OCI-LY1 (cell line): Measurements from ENCODE around the gene PLEKHA6.

Experiments
- H2AFZ ChIP-seq: fragments of 200-600 bp; sonication (generic), shearing (Covaris generic); 2 replicates; pipeline ENCODE4 v1.6.0; 2014; ENCODE audit warnings: antibody characterized with exemption, mild to moderate bottlenecking, low read length
- H3F3A ChIP-seq: fragments of 200-600 bp; sonication (generic), shearing (Covaris generic); 2 replicates; pipeline ENCODE4 v1.6.0; 2014; ENCODE audit warnings: mild to moderate bottlenecking, antibody characterized with exemption, low read length, moderate library complexity; ENCODE audit not compliant: insufficient read depth
- H3K27ac ChIP-seq: fragments of 200-600 bp; sonication (generic); 2 replicates; pipeline ENCODE4 v1.5.1; 2014; ENCODE audit warnings: low read length, mixed run types, mild to moderate bottlenecking, low read depth; ENCODE audit not compliant: poor library complexity, severe bottlenecking
- H3K27me3 ChIP-seq: fragments of 200-600 bp; sonication (generic); 2 replicates; pipeline ENCODE4 v1.6.0; 2014; ENCODE audit warnings: antibody characterized with exemption, mild to moderate bottlenecking, low read length, moderate library complexity; ENCODE audit not compliant: insufficient read depth
- H3K36me3 ChIP-seq: fragments of 200-600 bp; sonication (generic); 2 replicates; pipeline ENCODE4 v1.6.1; 2014; ENCODE audit warnings: mild to moderate bottlenecking, antibody characterized with exemption, low read length, moderate library complexity, mixed read lengths; ENCODE audit not compliant: insufficient read depth
- H3K4me1 ChIP-seq: fragments of 200-600 bp; sonication (generic); 2 replicates; pipeline ENCODE4 v1.5.1; 2014; ENCODE audit warnings: mild to moderate bottlenecking, low read length, moderate library complexity; ENCODE audit not compliant: insufficient read depth, severe bottlenecking
- H3K4me2 ChIP-seq: fragments of 200-600 bp; sonication (generic), shearing (Covaris generic); 2 replicates; pipeline ENCODE4 v1.6.1; 2014; ENCODE audit warnings: low read length
- H3K4me3 ChIP-seq: fragments of 200-600 bp; sonication (generic); 2 replicates; pipeline ENCODE4 v1.5.1; 2014; ENCODE audit warnings: low read length, low read depth, mild to moderate bottlenecking, mixed read lengths; ENCODE audit not compliant: poor library complexity, severe bottlenecking
- H3K79me2 ChIP-seq: fragments of 200-600 bp; shearing (Covaris generic); 2 replicates; pipeline ENCODE4 v1.6.1; 2016; ENCODE audit warnings: mixed run types, low read length, mixed read lengths; ENCODE audit not compliant: insufficient read depth
- H3K9ac ChIP-seq: fragments of 200-600 bp; sonication (generic), shearing (Covaris generic); 2 replicates; pipeline ENCODE4 v1.6.1; 2014; ENCODE audit warnings: mild to moderate bottlenecking, low read length, mixed read lengths
- H3K9me2 ChIP-seq: fragments of 200-600 bp; sonication (generic), shearing (Covaris generic); 2 replicates; pipeline ENCODE4 v1.6.1; 2014; ENCODE audit warnings: low read depth, mild to moderate bottlenecking, low read length, mixed read lengths
- H3K9me3 ChIP-seq: fragments of 200-600 bp; shearing (Covaris generic); 2 replicates; pipeline ENCODE4 v1.6.1; 2014; ENCODE audit warnings: low read length, mixed read lengths
- H4K20me1 ChIP-seq: fragments of 200-600 bp; sonication (generic), shearing (Covaris generic); 2 replicates; pipeline ENCODE4 v1.6.0; 2016; ENCODE audit warnings: mild to moderate bottlenecking, low read length; ENCODE audit not compliant: insufficient read depth
- CTCF ChIP-seq: fragments of 200-600 bp; sonication (generic), shearing (Covaris generic); IDR thresholded peaks from 2 replicates; pipeline ENCODE4 v1.5.1; 2017; ENCODE audit warnings: mild to moderate bottlenecking, antibody characterized with exemption, low read length, moderate library complexity, mixed read lengths
- EZH2 ChIP-seq: fragments of 200-600 bp; sonication (generic), shearing (Covaris generic); IDR thresholded peaks from 2 replicates; pipeline ENCODE4 v1.8.0; 2017; ENCODE audit warnings: borderline replicate concordance, mixed run types, mild to moderate bottlenecking, antibody characterized with exemption, low read length, moderate library complexity, mixed read lengths

PLEKHA6 gene

GRCh38 chr1:204385727-204386126 is 26.0 kb upstream of the PLEKHA6 start:
- Histone ChIP-seq H3K36me3 (no peaks in the 10 kb centered on the region), H2AFZ (no peak overlapping the region), H3K27ac (no peak overlapping the region), H3F3A (no peaks in the 10 kb centered on the region), H3K27me3 (0 out of 2 replicates have a peak, but pooled peaks cover 3% of the 10 kb centered on the region), H3K9me3 (no peaks in the 10 kb centered on the region), H3K9ac (no peak overlapping the region), H4K20me1 (no peaks in the 10 kb centered on the region), H3K4me1 (no peaks in the 10 kb centered on the region), H3K4me2 (no peak overlapping the region), H3K4me3 (no peak overlapping the region), H3K9me2 (no peaks in the 10 kb centered on the region), H3K79me2 (no peaks in the 10 kb centered on the region)
- no peak for TF ChIP-seq EZH2
- no peak for TF ChIP-seq CTCF

GRCh38 chr1:204384636-204385352 is 25.1 kb upstream of the PLEKHA6 start:
- H2AFZ ChIP-seq: no peak overlapping the region

GRCh38 chr1:204383163-204383904 is 23.6 kb upstream of the PLEKHA6 start:
- no peak overlapping the region for H3K4me3 ChIP-seq
- H3K4me2 ChIP-seq: no peak overlapping the region
- TF ChIP-seq CTCF (peak; percentile 30; the same call in 1 of the 2 replicates), EZH2 (no peak)
- no peaks in the 10 kb centered on the region for H3K79me2 ChIP-seq
- H3K4me1 ChIP-seq: no peaks in the 10 kb centered on the region
- H3K27ac ChIP-seq: no peak overlapping the region
- H3K27me3 ChIP-seq: peaks cover 3% of the 10 kb centered on the region; the same call in 1 of the 2 replicates
- H3F3A ChIP-seq: no peaks in the 10 kb centered on the region
- no peak overlapping the region for H3K9ac ChIP-seq
- H2AFZ ChIP-seq: no peak overlapping the region
- no peaks in the 10 kb centered on the region for H3K9me2 ChIP-seq
- no peaks in the 10 kb centered on the region for H4K20me1 ChIP-seq
- no peaks in the 10 kb centered on the region for H3K9me3 ChIP-seq
- no peaks in the 10 kb centered on the region for H3K36me3 ChIP-seq

More at GRCh38 chr1:204384636-204385352, 25.1 kb upstream of the PLEKHA6 start:
- Histone ChIP-seq H3K27me3 (peaks cover 3% of the 10 kb centered on the region; the same call in 1 of the 2 replicates), H3K36me3 (no peaks in the 10 kb centered on the region), H3K4me3 (no peak overlapping the region), H3F3A (no peaks in the 10 kb centered on the region), H4K20me1 (no peaks in the 10 kb centered on the region), H3K27ac (no peak overlapping the region), H3K4me1 (no peaks in the 10 kb centered on the region), H3K9ac (no peak overlapping the region), H3K4me2 (no peak overlapping the region), H3K9me3 (no peaks in the 10 kb centered on the region), H3K9me2 (no peaks in the 10 kb centered on the region), H3K79me2 (no peaks in the 10 kb centered on the region)
- no peak for TF ChIP-seq EZH2
- TF ChIP-seq CTCF: no peak
